Measurements from ENCODE around the gene PCLO. TPM values are rescaled to one million over a fixed set of nuclear protein-coding genes. Genes with fewer than 3 reads are reported as not detected.

PCLO gene
- total and polyA plus RNA-seq, 2 of the 8 experiments (the other 6 are each of a cell fraction or from before 2014, with no cell fraction given): 1.5 to 3.2 TPM

GRCh38 chr7:83040484-83040883 lies 122.2 kb downstream of the PCLO start:
- Histone ChIP-seq H3K9ac (replicated peaks in 1 of 4; ENCODE audit: extremely low read depth in 1 of 4, low read depth in 3 of 4, low read length in 3 of 4) (no peak overlapping the region), H2AK5ac (ENCODE audit: low read depth, low read length) (no peak overlapping the region), H3K27me3 (replicated peaks in 1 of 4; ENCODE audit: control insufficient read depth in 3 of 4, extremely low read depth in 1 of 4, insufficient read depth in 3 of 4, low read length in 3 of 4) (no peaks in the 10 kb centered on the region), H3K9me3 (ENCODE audit: insufficient read depth in 2 of 2, low read depth in 1 of 2, low read length in 1 of 2) (no peaks in the 10 kb centered on the region), H2BK15ac (ENCODE audit: low read length) (no peak overlapping the region), H2AFZ (ENCODE audit: low read length) (no peak overlapping the region), H2BK120ac (replicated peaks; ENCODE audit: low read depth, low read length) (no peak overlapping the region), H4K8ac (ENCODE audit: extremely low read depth, insufficient read depth, low read length) (no peak overlapping the region), H3K27ac (ENCODE audit: low read depth, low read length) (no peak overlapping the region), H3K79me1 (ENCODE audit: low read depth, low read length) (no peaks in the 10 kb centered on the region), H3K23ac (ENCODE audit: insufficient read length) (no peak overlapping the region), H3K14ac (ENCODE audit: insufficient read length) (no peak overlapping the region), H3K4me3 (ENCODE audit: extremely low read depth in 1 of 4, insufficient read depth in 2 of 4, low read depth in 3 of 4, low read length in 4 of 4) (no peak overlapping the region), H2BK12ac (ENCODE audit: low read depth, low read length) (no peak overlapping the region), H3K56ac (replicated peaks; ENCODE audit: insufficient read length, low read depth, low read length) (no peak overlapping the region), H4K91ac (replicated peaks; ENCODE audit: insufficient read length, low read length) (no peak overlapping the region), H3K36me3 (ENCODE audit: control insufficient read depth in 2 of 4, insufficient read depth in 4 of 4, low read length in 3 of 4) (no peaks in the 10 kb centered on the region), H3K4me1 (replicated peaks in 1 of 4; ENCODE audit: control insufficient read depth in 3 of 4, insufficient read depth in 4 of 4, low read length in 3 of 4) (peaks cover 0 to 2% (median under 1%) of the 10 kb centered on the region in 4 experiments; a peak in 1 of 7 replicates), H4K5ac (ENCODE audit: insufficient read length, low read depth, low read length) (no peak overlapping the region), H3K4ac (replicated peaks; ENCODE audit: insufficient read length, low read depth, low read length) (no peak overlapping the region), H4K20me1 (replicated peaks in 1 of 2; ENCODE audit: control insufficient read depth in 1 of 2, insufficient read depth in 2 of 2, low read length in 2 of 2) (no peaks in the 10 kb centered on the region), H2BK5ac (ENCODE audit: low read depth, low read length) (no peak overlapping the region), H3K23me2 (ENCODE audit: low read depth, low read length) (no peaks in the 10 kb centered on the region), H3K79me2 (ENCODE audit: control insufficient read depth in 1 of 2, insufficient read depth in 2 of 2, low read length in 2 of 2) (no peaks in the 10 kb centered on the region), H3K18ac (ENCODE audit: extremely low read depth, low read length) (no peak overlapping the region), H2BK20ac (ENCODE audit: low read length) (no peak overlapping the region), H3K4me2 (ENCODE audit: insufficient read depth in 1 of 2, low read depth in 2 of 2, low read length in 2 of 2) (no peak overlapping the region)
- no peak for DNase-seq (ENCODE audit: low read depth in 1 of 2, low spot score in 2 of 2)
- POLR2A ChIA-PET (ENCODE audit: partially characterized antibody): interaction anchor here (0.8 kb wide), 1 partner anchor 8 kb away, joined by 3 read pairs; no protein-coding TSS in a partner anchor
- FAIRE-seq: no peak
- WGBS, 2 experiments (ENCODE audit: extremely low coverage in 1 of 2, insufficient coverage in 1 of 2, insufficient read length in 1 of 2, insufficient replicate concordance in 2 of 2, low coverage in 1 of 2, low lambda C conversion rate in 2 of 2, missing lambda C conversion rate in 1 of 2): 83% methylated on average over 3 of the region's 3 CpGs; no CpG with 5 or more reads in 1 of the 2 experiments
- CTCF ChIA-PET (ENCODE audit: partially characterized antibody): interaction anchor here (0.6 kb wide), 1 partner anchor 119 kb away, joined by 3 read pairs; no protein-coding TSS in a partner anchor
- no peak for TF ChIP-seq KDM1A (IDR thresholded peaks at IDR 0.05; ENCODE audit: borderline replicate concordance, low read length)
- TF ChIP-seq USF2 (IDR thresholded peaks at IDR 0.05; ENCODE audit: low read length): no peak
- TF ChIP-seq SP4 (IDR thresholded peaks at IDR 0.05; ENCODE audit: low read length): no peak
- no peak for TF ChIP-seq RNF2 (IDR thresholded peaks at IDR 0.05; ENCODE audit: borderline replicate concordance, low read depth, low read length, missing control alignments, poor library complexity, severe bottlenecking)
- TF ChIP-seq KDM5A (IDR thresholded peaks at IDR 0.05; ENCODE audit: low read length): no peak
- TF ChIP-seq TAF7 (optimal IDR thresholded peaks at IDR 0.05; ENCODE audit: borderline replicate concordance, low read depth, low read length): no peak
- no peak for TF ChIP-seq RXRA (IDR thresholded peaks at IDR 0.05; ENCODE audit: insufficient read depth, low read depth, low read length)
- no peak for TF ChIP-seq MAX (IDR thresholded peaks at IDR 0.05)
- no peak for TF ChIP-seq RBBP5 (IDR thresholded peaks at IDR 0.05; ENCODE audit: borderline replicate concordance, low read depth, low read length)
- TF ChIP-seq POLR2A (IDR thresholded peaks at IDR 0.05; ENCODE audit: control extremely low read depth in 1 of 2, low read depth in 2 of 2, low read length in 2 of 2): no peak
- no peak for TF ChIP-seq HDAC6 (IDR thresholded peaks at IDR 0.05; ENCODE audit: low read depth, low read length)
- no peak for TF ChIP-seq SIX5 (IDR thresholded peaks at IDR 0.05; ENCODE audit: low read depth, low read length)
- TF ChIP-seq CTBP2 (IDR thresholded peaks at IDR 0.05; ENCODE audit: borderline replicate concordance, insufficient read depth, insufficient read length, low read length): no peak
